Left lung (tissue), 10 donors: ENCODE data around the gene MYB. TPM values are rescaled to one million over a fixed set of nuclear protein-coding genes. Genes with fewer than 3 reads are reported as not detected.
"Not testable (repeated sequence)": the region's sequence is repeated elsewhere in the genome, so short reads cannot be mapped to it uniquely, and the experiment has no call there.

Experiments
- ATAC-seq: fragments of 200-7000 bp; cut with Tn5 transposase; one replicate; pipeline ENCODE4 v1.9.1; 2020; ENCODE audit warnings: moderate library complexity
- DNase-seq, 4 donors: peaks; one replicate each; pipeline ENCODE4 v3.0.0-alpha.2; 2013 to 2020
- H3K27ac ChIP-seq, 2 donors: fragments of 200-600 bp; sonication (generic) in 1 of 2; one replicate each; pipeline versions ENCODE4 v1.5.0 to v1.8.0; 2020 to 2021
- H3K27me3 ChIP-seq, 2 donors: fragments of 200-600 bp; sonication (generic) in 1 of 2; one replicate each; pipeline versions ENCODE4 v1.5.0 to v1.8.0; 2020 to 2021
- H3K36me3 ChIP-seq, 2 donors: fragments of 200-600 bp; sonication (generic) in 1 of 2; one replicate each; pipeline versions ENCODE4 v1.5.0 to v1.8.0; 2020 to 2021
- H3K4me1 ChIP-seq, 2 donors: fragments of 200-600 bp; one replicate each; pipeline ENCODE4 v1.8.0; 2021
- H3K4me3 ChIP-seq, 2 donors: fragments of 200-600 bp; sonication (generic) in 1 of 2; one replicate each; pipeline versions ENCODE4 v1.5.0 to v1.8.0; 2020 to 2021; ENCODE audit warnings: mild to moderate bottlenecking in 1 of 2
- H3K9me3 ChIP-seq, 2 donors: fragments of 200-600 bp; sonication (generic) in 1 of 2; one replicate each; pipeline versions ENCODE4 v1.5.0 to v1.8.0; 2020 to 2021
- intact Hi-C, 2 donors: fragments of 100-400 bp; cut with DNase I; formaldehyde crosslinking; loops; one replicate each; pipeline versions ENCODE4 v1.11.2 to v1.14.2; 2022
- polyA plus RNA-seq, 6 donors: library from polyadenylated mRNA; unstranded; fragments of 120-200 nt; gene quantifications; one replicate each; pipeline ENCODE4 v1.2.1, GENCODE V29; 2013; ENCODE audit not compliant: insufficient read length in 6 of 6
- total RNA-seq, 2 donors: library from RNA; stranded (reverse); fragmentation: NEBNext Ultra II Directional; extraction: Animal tissue kit (Norgen Biotek cat#: 25700); gene quantifications; one replicate each; pipeline ENCODE4 v1.2.1, GENCODE V29; 2021
- TF ChIP-seq, protein P1 (sequence below), 2 donors: fragments of 200-600 bp; sonication (generic) in 1 of 2; IDR thresholded peaks; one replicate each; pipeline versions ENCODE4 v1.5.0 to v1.8.0; 2021; ENCODE audit warnings: antibody characterized with exemption in 2 of 2
- donor health status: DM: no; HTN: yes; CAD: no.
- donor health status: DM: no; HTN: no; CAD: no.

Gene MYB
- total and polyA plus RNA-seq, 8 donors, result 1.3 to 6.4 (median 3.7) TPM

DNA sequence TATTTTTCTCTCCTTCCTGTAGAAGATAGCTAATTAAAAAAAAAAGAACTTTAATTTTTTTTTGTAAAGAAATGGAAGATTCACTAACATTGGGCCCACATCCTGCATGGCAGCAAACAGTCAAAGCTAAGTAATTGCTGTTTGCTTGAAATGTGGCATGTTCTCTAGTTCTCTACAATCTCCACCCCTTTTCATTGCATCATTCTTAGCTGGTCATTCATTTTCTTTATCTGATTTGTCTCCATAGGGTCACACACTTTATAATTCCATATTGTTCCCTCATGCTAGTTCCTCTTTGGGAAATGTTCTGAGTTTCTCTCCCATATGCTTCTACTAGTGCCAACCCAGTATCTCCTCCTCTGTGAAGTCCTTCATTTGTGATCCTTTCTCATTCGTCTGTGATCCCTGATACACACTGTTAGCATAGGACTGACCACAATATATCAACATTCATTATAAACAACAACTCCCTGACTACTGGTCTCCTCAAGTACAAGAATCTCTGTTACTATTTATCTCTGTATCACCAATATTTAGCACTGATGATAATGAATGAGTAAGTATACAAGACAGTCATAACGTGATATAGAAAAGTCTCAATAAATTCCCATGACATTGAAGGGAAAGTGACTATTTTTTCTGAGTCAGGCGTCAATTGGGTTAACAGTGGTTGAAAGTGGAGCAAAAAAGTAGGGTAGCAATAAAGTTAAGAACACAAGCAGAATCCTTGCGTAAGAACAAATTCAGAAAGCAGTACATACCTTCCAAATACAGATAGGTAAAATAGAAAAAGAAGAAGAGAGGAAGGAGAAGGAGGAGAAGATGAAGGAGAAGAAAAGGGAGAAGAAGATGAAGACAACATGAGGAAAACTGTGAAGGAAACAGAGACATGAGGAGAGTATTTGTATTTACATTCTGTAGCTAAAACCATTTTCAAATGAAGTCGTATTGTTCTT, 33.2 kb upstream of the MYB start:
- no peak for ATAC-seq

DNA sequence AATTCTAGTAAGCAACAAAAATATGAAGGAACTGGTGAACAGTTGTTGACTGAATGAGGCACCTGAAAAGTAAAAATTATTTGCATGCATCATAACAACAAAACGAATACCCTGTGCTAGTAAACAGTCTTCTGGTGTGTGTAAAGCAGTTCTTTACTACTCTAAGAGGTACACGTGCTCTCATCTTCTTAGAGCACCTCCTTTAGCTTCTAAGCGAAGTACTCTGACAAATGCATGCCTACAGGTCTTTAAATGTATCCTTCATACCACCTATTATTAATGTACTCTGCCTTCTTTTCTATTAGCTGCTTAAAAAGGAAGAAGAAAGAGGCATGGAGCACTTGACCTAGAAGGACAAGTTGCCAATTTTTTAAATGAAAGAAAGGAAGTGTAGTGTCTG, 32.2 kb upstream of the MYB start:
- H3K27me3 ChIP-seq, result no peaks in the 10 kb centered on the region
- ATAC-seq, result no peak
- intact Hi-C loops, result no loop called here
- H3K9me3 ChIP-seq, result no peaks in the 10 kb centered on the region
- TF ChIP-seq, protein P1, sequence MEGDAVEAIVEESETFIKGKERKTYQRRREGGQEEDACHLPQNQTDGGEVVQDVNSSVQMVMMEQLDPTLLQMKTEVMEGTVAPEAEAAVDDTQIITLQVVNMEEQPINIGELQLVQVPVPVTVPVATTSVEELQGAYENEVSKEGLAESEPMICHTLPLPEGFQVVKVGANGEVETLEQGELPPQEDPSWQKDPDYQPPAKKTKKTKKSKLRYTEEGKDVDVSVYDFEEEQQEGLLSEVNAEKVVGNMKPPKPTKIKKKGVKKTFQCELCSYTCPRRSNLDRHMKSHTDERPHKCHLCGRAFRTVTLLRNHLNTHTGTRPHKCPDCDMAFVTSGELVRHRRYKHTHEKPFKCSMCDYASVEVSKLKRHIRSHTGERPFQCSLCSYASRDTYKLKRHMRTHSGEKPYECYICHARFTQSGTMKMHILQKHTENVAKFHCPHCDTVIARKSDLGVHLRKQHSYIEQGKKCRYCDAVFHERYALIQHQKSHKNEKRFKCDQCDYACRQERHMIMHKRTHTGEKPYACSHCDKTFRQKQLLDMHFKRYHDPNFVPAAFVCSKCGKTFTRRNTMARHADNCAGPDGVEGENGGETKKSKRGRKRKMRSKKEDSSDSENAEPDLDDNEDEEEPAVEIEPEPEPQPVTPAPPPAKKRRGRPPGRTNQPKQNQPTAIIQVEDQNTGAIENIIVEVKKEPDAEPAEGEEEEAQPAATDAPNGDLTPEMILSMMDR (IDR thresholded peaks at IDR 0.05), result no peak
- no peak overlapping the region for H3K4me3 ChIP-seq
- no peaks in the 10 kb centered on the region for H3K36me3 ChIP-seq
- no peak overlapping the region for H3K27ac ChIP-seq
- no peak for DNase-seq
- peaks cover 0 to 18% of the 10 kb centered on the region in 2 donors for H3K4me1 ChIP-seq

More for the DNA sequence above, 33.2 kb upstream of the MYB start:
- Histone ChIP-seq H3K4me1 (peaks cover 0 to 18% of the 10 kb centered on the region in 2 donors), H3K27ac (no peak overlapping the region), H3K36me3 (no peaks in the 10 kb centered on the region), H3K27me3 (no peaks in the 10 kb centered on the region), H3K9me3 (no peaks in the 10 kb centered on the region), H3K4me3 (no peak overlapping the region)
- intact Hi-C loops, result no loop called here
- TF ChIP-seq, protein P1 (IDR thresholded peaks at IDR 0.05), result no peak
- no peak for DNase-seq

DNA sequence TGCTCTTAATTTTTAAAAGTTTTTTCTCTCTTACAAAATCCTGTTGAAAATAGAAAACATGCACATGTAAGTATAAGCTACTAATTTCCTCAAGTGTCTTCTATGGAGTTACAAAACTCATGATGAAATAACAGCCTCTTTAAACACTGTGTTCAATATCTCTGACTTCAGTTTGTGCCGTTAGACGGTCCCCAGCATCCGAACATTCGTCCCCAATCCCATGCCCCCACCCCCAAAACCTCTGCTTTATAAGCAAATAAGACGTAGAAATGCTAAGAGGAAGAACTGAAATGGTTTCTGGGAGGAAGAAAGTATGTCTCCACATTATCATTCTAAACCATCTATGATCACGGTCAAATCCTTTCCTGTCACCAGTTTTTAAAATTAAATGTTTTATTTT, 31.7 kb upstream of the MYB start:
- Histone ChIP-seq H3K4me3 (no peak overlapping the region), H3K27ac (no peak overlapping the region), H3K36me3 (no peaks in the 10 kb centered on the region), H3K27me3 (no peaks in the 10 kb centered on the region), H3K4me1 (peaks cover 0 to 18% of the 10 kb centered on the region in 2 donors), H3K9me3 (no peaks in the 10 kb centered on the region)
- DNase-seq (no peak), ATAC-seq (no peak)
- intact Hi-C loops, result no loop called here
- TF ChIP-seq, protein P1 (IDR thresholded peaks at IDR 0.05), result no peak

DNA sequence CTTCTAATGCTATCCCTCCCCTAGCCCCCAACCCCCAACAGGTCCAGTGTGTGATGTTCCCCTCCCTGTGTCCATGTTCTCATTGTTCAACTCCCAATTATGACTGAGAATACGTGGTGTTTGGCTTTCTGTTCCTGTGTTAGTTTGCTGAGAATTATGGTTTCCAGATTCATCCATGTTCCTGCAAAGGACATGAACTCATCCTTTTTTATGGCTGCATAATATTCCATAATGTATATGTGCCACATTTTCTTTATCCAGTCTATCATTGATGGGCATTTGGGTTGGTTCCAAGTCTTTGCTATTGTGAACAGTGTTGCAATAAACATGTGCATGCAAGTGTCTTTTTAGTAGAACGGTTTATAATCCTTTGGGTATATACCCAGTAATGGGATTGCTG, 30.6 kb upstream of the MYB start:
- H3K9me3 ChIP-seq, H3K4me3 ChIP-seq, ATAC-seq, intact Hi-C loops, H3K27ac ChIP-seq, DNase-seq, H3K36me3 ChIP-seq, H3K27me3 ChIP-seq: not testable (repeated sequence)
- peaks cover 0 to 11% of the 10 kb centered on the region in 2 donors for H3K4me1 ChIP-seq

DNA sequence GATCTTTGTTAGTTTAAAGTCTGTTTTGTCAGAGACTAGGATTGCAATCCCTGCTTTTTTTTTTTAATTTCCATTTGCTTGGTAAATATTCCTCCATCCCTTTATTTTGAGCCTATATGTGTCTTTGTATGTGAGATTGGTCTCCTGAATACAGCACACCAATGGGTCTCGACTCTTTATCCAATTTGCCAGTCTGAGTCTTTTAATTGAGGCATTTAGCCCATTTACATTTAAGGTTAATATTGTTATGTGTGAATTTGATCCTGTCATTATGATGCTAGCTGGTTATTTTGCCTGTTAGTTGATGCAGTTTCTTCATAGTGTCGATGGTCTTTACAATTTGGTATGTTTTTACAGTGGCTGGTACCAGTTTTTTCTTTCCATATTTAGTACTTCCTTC, 27.0 kb upstream of the MYB start:
- DNase-seq, H3K36me3 ChIP-seq, H3K27ac ChIP-seq, H3K9me3 ChIP-seq, intact Hi-C loops, H3K27me3 ChIP-seq, H3K4me3 ChIP-seq, ATAC-seq, H3K4me1 ChIP-seq: not testable (repeated sequence)

DNA sequence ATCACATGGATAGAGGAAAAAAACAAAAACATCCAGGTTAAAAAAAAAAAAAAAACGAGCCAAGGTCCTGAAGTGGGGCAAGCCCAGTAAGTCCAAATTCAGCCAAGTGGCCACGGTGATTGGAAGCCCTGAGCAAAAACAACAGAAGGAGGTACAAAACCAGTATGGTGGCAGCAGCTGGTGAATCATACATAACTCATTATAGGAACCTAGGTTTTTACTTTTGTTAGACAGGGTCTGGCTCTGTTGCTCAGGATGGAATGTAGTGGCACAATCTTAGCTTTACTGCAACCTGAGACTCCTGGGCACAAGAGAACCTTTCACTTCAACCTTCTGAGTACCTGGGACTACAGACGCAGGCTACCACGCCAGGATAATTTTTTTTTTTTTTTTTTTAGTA, 22.7 kb upstream of the MYB start:
- no peaks in the 10 kb centered on the region for H3K27me3 ChIP-seq
- TF ChIP-seq, protein P1 (IDR thresholded peaks at IDR 0.05), result no peak
- no peak overlapping the region for H3K27ac ChIP-seq
- H3K9me3 ChIP-seq, result no peaks in the 10 kb centered on the region
- no peak for DNase-seq
- H3K4me3 ChIP-seq, result no peak overlapping the region
- no peaks in the 10 kb centered on the region for H3K4me1 ChIP-seq
- intact Hi-C loops, result no loop called here
- H3K36me3 ChIP-seq, result no peaks in the 10 kb centered on the region
- no peak for ATAC-seq
